ENCODE measurements around the gene GNE. TPM values are rescaled to one million over a fixed set of nuclear protein-coding genes. Genes with fewer than 3 reads are reported as not detected.
"Not testable (repeated sequence)": the region's sequence is repeated elsewhere in the genome, so short reads cannot be mapped to it uniquely, and the experiment has no call there.

Gene GNE
- total and polyA plus RNA-seq, 8 donors, result 4.4 to 12.7 (median 7.0) TPM

GRCh38 chr9:36280989-36281388 lies 22.7 kb upstream of the GNE start:
- Histone ChIP-seq H3K36me3 (no peaks in the 10 kb centered on the region), H3K4me3 (no peak overlapping the region), H3K27ac (no peak overlapping the region), H3K9me3 (no peaks in the 10 kb centered on the region), H3K4me1 (no peaks in the 10 kb centered on the region), H3K27me3 (no peaks in the 10 kb centered on the region)
- DNase-seq (no peak), ATAC-seq (no peak), FAIRE-seq (no peak)
- intact Hi-C loops (cut with DNase I), result loop anchor here in 1 of 3 donors (10.0 kb wide), 1 partner anchor 56 kb away; no protein-coding TSS in a partner anchor
- no peak for TF ChIP-seq CTCF (IDR thresholded peaks at IDR 0.05)
- WGBS, 2 donors, result 81 to 85% methylated on average over 4 of the region's 4 CpGs

GRCh38 chr9:36278243-36278642 lies 20.0 kb upstream of the GNE start:
- H3K4me3 ChIP-seq, result no peak overlapping the region
- FAIRE-seq, result no peak
- H3K36me3 ChIP-seq, result no peaks in the 10 kb centered on the region
- ATAC-seq, result no peak
- H3K27me3 ChIP-seq, result no peaks in the 10 kb centered on the region
- no peaks in the 10 kb centered on the region for H3K4me1 ChIP-seq
- no peak for DNase-seq
- no peak overlapping the region for H3K27ac ChIP-seq
- intact Hi-C loops (cut with DNase I), result no loop called here
- H3K9me3 ChIP-seq, result no peaks in the 10 kb centered on the region
- TF ChIP-seq CTCF (IDR thresholded peaks at IDR 0.05), result no peak
- WGBS, 2 donors, result 97 to 98% methylated on average over 2 of the region's 2 CpGs

DNA sequence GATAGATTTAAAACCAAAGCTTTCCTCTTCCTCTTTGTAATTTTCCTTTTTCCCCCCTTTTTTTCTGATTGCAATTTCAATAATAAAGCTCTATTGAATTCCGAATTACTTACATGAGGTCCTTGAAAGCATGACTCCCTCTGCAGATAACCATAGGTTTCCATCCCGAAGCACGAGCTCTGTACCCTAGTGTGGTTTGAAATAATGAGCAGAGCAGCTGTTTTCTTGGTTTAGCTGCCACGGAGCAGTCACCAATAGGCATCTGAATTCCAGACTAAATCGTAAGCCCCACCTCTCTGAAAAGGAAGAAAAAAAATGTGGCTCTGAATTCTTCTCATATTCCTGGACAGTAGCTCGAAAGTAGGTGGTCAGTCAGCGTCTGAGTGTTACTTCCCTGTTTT lies 18.5 kb upstream of the GNE start:
- Histone ChIP-seq H3K27me3 (no peaks in the 10 kb centered on the region), H3K36me3 (no peaks in the 10 kb centered on the region), H3K9me3 (no peaks in the 10 kb centered on the region), H3K27ac (peak overlapping the region in 1 of 4 donors; percentile 36), H3K4me3 (peak overlapping the region in 2 of 4 donors; percentile 8 to 10), H3K4me1 (no peaks in the 10 kb centered on the region)
- WGBS, 2 donors, result 45 to 48% methylated on average over 7 of the region's 7 CpGs
- no peak for TF ChIP-seq CTCF (IDR thresholded peaks at IDR 0.05)
- intact Hi-C loops (cut with DNase I), result no loop called here
- no peak for DNase-seq
- no peak for FAIRE-seq
- ATAC-seq, result peak; percentile 40 to 84 (median 68)

DNA sequence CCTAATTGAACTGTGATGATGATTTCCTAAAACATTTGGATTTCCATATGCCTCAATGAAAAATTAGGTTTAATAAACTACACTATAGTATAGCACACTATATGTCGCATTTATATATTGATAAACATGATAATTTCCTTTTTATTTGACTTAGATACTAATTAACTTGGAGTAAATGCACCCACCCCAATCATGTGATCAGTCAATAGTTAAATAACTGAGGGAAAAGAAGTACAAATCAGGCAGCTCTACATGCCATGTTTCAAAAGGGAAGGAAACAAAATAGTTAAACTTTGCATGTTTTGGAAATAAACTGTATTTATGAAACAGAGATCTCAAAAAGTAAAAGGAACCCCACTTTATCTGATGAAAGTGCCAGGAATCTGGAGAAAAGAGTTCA lies 18.0 kb upstream of the GNE start:
- peak; percentile 45 for FAIRE-seq
- Histone ChIP-seq H3K4me1 (no peaks in the 10 kb centered on the region), H3K27me3 (no peaks in the 10 kb centered on the region), H3K27ac (peak overlapping the region in 1 of 4 donors; percentile 36), H3K9me3 (no peaks in the 10 kb centered on the region), H3K4me3 (peak overlapping the region in 2 of 4 donors; percentile 8 to 10), H3K36me3 (no peaks in the 10 kb centered on the region)
- TF ChIP-seq CTCF (IDR thresholded peaks at IDR 0.05), result no peak
- DNase-seq, result no peak
- intact Hi-C loops (cut with DNase I), result no loop called here
- ATAC-seq, result no peak
- WGBS, 2 donors, result 31 to 35% methylated on average over 1 of the region's 1 CpG

DNA sequence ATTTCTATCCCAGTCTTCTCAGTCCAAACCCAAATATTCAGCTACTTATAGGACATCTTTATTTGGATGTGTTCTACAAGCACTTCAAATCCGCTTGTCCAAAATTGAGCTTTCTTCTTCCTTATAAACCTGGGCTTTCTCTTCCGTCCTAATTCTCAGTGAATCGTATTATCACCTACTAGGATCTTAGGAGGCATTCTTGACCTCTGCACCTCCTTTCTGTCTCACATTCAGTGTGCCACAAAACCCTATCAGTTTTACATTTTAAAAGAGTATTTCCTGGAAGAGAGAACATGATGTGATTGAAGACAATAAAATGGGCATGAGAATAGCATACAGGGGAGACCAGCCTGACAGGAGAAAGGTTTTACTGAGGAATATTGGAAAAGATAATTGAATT lies 16.8 kb upstream of the GNE start:
- Histone ChIP-seq H3K9me3 (no peaks in the 10 kb centered on the region), H3K36me3 (no peaks in the 10 kb centered on the region), H3K4me1 (no peaks in the 10 kb centered on the region), H3K4me3 (no peak overlapping the region), H3K27ac (no peak overlapping the region), H3K27me3 (no peaks in the 10 kb centered on the region)
- no peak for ATAC-seq
- 81 to 94% methylated on average over 3 of the region's 3 CpGs for WGBS, 2 donors
- intact Hi-C loops (cut with DNase I), result no loop called here
- DNase-seq, result no peak
- TF ChIP-seq CTCF (IDR thresholded peaks at IDR 0.05), result no peak
- FAIRE-seq, result no peak

DNA sequence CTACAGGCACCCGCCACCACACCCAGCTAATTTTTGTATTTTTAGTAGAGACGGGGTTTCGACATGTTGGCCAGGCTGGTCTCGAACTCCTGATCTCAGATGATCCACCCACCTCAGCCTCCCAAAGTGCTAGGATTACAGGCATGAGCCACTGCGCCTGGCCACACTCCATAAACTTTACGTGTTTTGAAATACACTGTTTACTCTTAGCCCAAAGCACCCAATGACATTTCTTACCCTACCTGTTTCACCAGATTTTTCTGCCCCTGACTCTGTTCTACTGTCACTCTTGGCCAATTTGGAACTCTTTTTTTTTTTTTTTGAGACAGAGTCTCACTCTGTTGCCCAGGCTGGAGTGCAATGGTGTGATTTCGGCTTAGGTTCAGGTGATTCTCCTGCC lies 15.1 kb upstream of the GNE start:
- H3K4me3 ChIP-seq; FAIRE-seq; H3K36me3 ChIP-seq; H3K9me3 ChIP-seq; H3K27me3 ChIP-seq; intact Hi-C loops (cut with DNase I); H3K4me1 ChIP-seq: not testable (repeated sequence)
- ATAC-seq (peak; percentile 38 to 78 (median 68)), DNase-seq (peak in 3 of 6 donors; percentile 17 to 39 (median 28))
- H3K27ac ChIP-seq, result peak overlapping the region in 2 of 4 donors; percentile 22 to 27
- 74 to 78% methylated on average over 7 of the region's 7 CpGs for WGBS, 2 donors

Measured in pancreas (tissue), 10 donors.